ENCODE measurements around the gene ADAMTS1. TPM values are rescaled to one million over a fixed set of nuclear protein-coding genes. Genes with fewer than 3 reads are reported as not detected.

The ADAMTS1 gene
- polyA plus RNA-seq, 3 donors, result 0.01 TPM; not detected in 2

DNA sequence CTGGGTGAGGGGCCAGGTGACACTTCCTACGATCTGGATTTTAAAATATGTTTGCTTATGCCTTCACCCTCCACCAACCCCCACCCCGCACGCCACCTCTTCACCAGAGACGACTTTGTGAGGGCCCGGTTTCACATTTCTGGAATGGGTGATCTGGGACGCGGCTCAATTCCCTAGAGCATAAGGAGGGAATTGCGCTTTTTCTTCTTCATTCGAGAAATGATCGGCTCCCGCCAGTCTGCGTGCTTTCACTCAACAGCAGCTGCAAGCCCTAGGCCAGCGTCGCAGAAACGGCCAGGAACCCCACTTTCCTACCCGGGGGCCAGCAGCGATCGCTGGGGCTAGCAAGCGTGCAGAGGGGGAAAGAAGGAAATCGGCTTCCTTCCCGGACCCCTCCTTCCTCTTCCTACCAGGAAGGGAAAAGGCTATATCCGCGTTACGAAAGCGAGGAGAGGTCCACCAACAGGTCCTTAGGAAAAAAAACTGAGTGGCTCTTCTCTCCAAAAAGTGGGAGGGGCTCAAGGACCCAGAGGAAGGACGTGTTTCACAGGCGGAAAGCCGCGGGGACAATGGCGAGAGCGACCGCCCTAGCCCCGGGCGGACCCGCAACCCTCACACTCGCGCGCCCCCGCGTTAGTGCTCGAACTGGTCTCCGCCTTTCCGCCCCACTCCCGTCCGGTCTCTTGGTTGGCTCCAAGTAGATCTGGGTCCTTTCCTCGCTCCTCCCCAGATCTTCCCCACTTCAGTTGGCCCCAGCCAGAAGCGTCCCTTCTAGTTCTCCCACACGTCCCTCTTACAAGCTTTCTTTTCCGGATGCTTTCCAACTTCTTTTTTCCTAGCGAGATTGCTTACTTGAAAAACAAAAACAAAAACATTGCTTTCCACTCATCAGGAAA lies 1.1 kb upstream of the ADAMTS1 start:
- H3K27me3 ChIP-seq (ENCODE audit: control insufficient read depth in 2 of 2, insufficient read depth in 2 of 2, low read length in 2 of 2), result peaks cover 63 to 69% of the 10 kb centered on the region in 2 donors
- no peak for DNase-seq
- H3K79me2 ChIP-seq (ENCODE audit: insufficient read depth, low read length), result no peaks in the 10 kb centered on the region
- TF ChIP-seq, protein P1, sequence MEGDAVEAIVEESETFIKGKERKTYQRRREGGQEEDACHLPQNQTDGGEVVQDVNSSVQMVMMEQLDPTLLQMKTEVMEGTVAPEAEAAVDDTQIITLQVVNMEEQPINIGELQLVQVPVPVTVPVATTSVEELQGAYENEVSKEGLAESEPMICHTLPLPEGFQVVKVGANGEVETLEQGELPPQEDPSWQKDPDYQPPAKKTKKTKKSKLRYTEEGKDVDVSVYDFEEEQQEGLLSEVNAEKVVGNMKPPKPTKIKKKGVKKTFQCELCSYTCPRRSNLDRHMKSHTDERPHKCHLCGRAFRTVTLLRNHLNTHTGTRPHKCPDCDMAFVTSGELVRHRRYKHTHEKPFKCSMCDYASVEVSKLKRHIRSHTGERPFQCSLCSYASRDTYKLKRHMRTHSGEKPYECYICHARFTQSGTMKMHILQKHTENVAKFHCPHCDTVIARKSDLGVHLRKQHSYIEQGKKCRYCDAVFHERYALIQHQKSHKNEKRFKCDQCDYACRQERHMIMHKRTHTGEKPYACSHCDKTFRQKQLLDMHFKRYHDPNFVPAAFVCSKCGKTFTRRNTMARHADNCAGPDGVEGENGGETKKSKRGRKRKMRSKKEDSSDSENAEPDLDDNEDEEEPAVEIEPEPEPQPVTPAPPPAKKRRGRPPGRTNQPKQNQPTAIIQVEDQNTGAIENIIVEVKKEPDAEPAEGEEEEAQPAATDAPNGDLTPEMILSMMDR (IDR thresholded peaks at IDR 0.05), result no peak
- H3K4me1 Mint-ChIP-seq, result peaks cover 36% of the 10 kb centered on the region
- H3K4me3 Mint-ChIP-seq, result peak overlapping the region; percentile 63 to 90
- no peaks in the 10 kb centered on the region for H3K36me3 ChIP-seq (replicated peaks in 1 of 2; ENCODE audit: control insufficient read depth in 1 of 2, insufficient read depth in 2 of 2, low read length in 2 of 2)
- H3K27ac Mint-ChIP-seq, result no peak overlapping the region
- H3K9ac ChIP-seq (ENCODE audit: insufficient read depth, low read length, poor library complexity, severe bottlenecking), result no peak overlapping the region
- H3K36me3 Mint-ChIP-seq, result peaks cover 0 to 7% of the 10 kb centered on the region in 2 donors
- intact Hi-C loops (cut with micrococcal nuclease), result loop anchor here (5.0 to 10.0 kb wide), 3 partner anchors 856 to 1491 kb away; no protein-coding TSS in a partner anchor
- peaks cover 0 to 24% of the 10 kb centered on the region in 2 donors for H3K9me3 ChIP-seq (replicated peaks in 1 of 2; ENCODE audit: control insufficient read depth in 1 of 2, insufficient read depth in 1 of 2, low read length in 2 of 2)
- no peaks in the 10 kb centered on the region for H4K20me1 ChIP-seq (ENCODE audit: insufficient read depth, low read length)
- H3K4me3 ChIP-seq (replicated peaks in 1 of 3; ENCODE audit: low read depth in 2 of 3, low read length in 3 of 3), result peak overlapping the region in 1 of 3 experiments; percentile 59
- peak overlapping the region; percentile 61 for H3K4me2 ChIP-seq (replicated peaks; ENCODE audit: extremely low read depth, low read length, poor library complexity, severe bottlenecking)
- H3K9me3 Mint-ChIP-seq, result peaks cover 0 to 18% (median 4%) of the 10 kb centered on the region in 7 donors
- no peak overlapping the region for H3K27ac ChIP-seq (ENCODE audit: low read depth in 1 of 2, low read length in 2 of 2)
- peak overlapping the region; percentile 12 for H2AFZ ChIP-seq (ENCODE audit: insufficient read depth, low read depth, low read length, poor library complexity, severe bottlenecking)
- WGBS (ENCODE audit: insufficient coverage), result 0% methylated on average over 27 of the region's 50 CpGs
- H3K27me3 Mint-ChIP-seq (ENCODE audit: low read depth in 3 of 3), result peaks cover 64 to 65% (median 64%) of the 10 kb centered on the region in 3 donors
- H3K4me1 ChIP-seq (ENCODE audit: control insufficient read depth in 1 of 2, insufficient read depth in 2 of 2, low read length in 2 of 2), result peaks cover 38 to 41% of the 10 kb centered on the region in 2 donors

DNA sequence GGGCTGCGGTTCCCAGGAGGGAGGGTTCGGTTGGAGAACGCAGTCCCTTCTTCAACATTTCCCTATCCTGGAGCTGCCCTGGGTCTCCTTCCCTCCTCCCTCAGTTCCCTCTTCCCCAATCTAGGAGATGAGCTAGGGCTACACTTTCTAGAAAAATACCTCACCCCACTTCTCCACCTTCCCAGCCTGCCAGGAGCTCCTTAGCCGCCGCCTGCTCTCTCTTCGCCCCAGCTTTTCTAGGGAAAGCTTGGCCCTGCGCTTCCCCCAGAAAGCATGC lies 488 bp upstream of the ADAMTS1 start:
- Histone ChIP-seq H3K27me3 (ENCODE audit: control insufficient read depth in 2 of 2, insufficient read depth in 2 of 2, low read length in 2 of 2) (peaks cover 63 to 69% of the 10 kb centered on the region in 2 donors), H3K36me3 (replicated peaks in 1 of 2; ENCODE audit: control insufficient read depth in 1 of 2, insufficient read depth in 2 of 2, low read length in 2 of 2) (no peaks in the 10 kb centered on the region), H4K20me1 (ENCODE audit: insufficient read depth, low read length) (no peaks in the 10 kb centered on the region), H3K9me3 (replicated peaks in 1 of 2; ENCODE audit: control insufficient read depth in 1 of 2, insufficient read depth in 1 of 2, low read length in 2 of 2) (peaks cover 0 to 24% of the 10 kb centered on the region in 2 donors), H3K4me2 (replicated peaks; ENCODE audit: extremely low read depth, low read length, poor library complexity, severe bottlenecking) (peak overlapping the region; percentile 61), H3K79me2 (ENCODE audit: insufficient read depth, low read length) (no peaks in the 10 kb centered on the region), H2AFZ (ENCODE audit: insufficient read depth, low read depth, low read length, poor library complexity, severe bottlenecking) (peak overlapping the region; percentile 12), H3K27ac (ENCODE audit: low read depth in 1 of 2, low read length in 2 of 2) (no peak overlapping the region), H3K4me1 (ENCODE audit: control insufficient read depth in 1 of 2, insufficient read depth in 2 of 2, low read length in 2 of 2) (peaks cover 38 to 41% of the 10 kb centered on the region in 2 donors), H3K4me3 (replicated peaks in 1 of 3; ENCODE audit: low read depth in 2 of 3, low read length in 3 of 3) (peak overlapping the region in 1 of 3 experiments; percentile 59), H3K9ac (ENCODE audit: insufficient read depth, low read length, poor library complexity, severe bottlenecking) (no peak overlapping the region)
- no peak for DNase-seq
- intact Hi-C loops (cut with micrococcal nuclease), result loop anchor here (5.0 to 10.0 kb wide), 3 partner anchors 857 to 1492 kb away; no protein-coding TSS in a partner anchor
- H3K36me3 Mint-ChIP-seq, result peaks cover 0 to 7% of the 10 kb centered on the region in 2 donors
- peaks cover 0 to 18% (median 4%) of the 10 kb centered on the region in 7 donors for H3K9me3 Mint-ChIP-seq
- H3K4me1 Mint-ChIP-seq, result peaks cover 36% of the 10 kb centered on the region
- TF ChIP-seq, protein P1 (IDR thresholded peaks at IDR 0.05), result no peak
- H3K27ac Mint-ChIP-seq, result no peak overlapping the region
- H3K27me3 Mint-ChIP-seq (ENCODE audit: low read depth in 3 of 3), result peaks cover 63 to 64% (median 64%) of the 10 kb centered on the region in 3 donors
- 0% methylated on average over 6 of the region's 7 CpGs for WGBS (ENCODE audit: insufficient coverage)
- peak overlapping the region; percentile 63 to 90 for H3K4me3 Mint-ChIP-seq
